Stimulated activated CD8-positive, alpha-beta memory T cell treated with anti-CD3 and anti-CD28 coated beads, Interleukin-15, amount 100 ng/mL, for 1 hour (primary cell): ENCODE results near the gene NGEF.

ENCODE experiments used
- DNase-seq: peaks from one replicate; pipeline ENCODE4 v3.0.0-alpha.2; 2020; ENCODE audit warnings: low read depth

NGEF gene

DNA sequence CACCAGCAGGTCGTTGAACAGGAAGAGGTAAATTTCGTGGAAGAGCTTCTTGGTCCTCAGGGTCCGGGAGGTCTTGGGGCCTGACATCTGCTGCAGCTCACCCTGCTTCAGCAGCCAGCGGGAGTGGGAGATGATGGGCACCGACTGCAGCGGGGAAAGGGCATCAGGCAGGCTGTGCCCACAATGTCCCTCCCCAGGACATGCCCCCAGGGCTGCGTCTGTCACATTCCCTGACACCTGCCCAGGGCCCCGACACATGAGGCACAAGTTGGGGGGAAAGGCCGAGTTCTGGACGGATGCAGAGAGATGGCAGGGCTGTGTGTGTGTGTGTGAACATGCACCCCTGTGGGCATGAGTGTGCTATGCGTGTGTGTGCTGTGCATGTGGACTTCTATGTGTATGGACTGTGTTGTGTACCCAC, 129.0 kb downstream of the NGEF start:
- no peak for DNase-seq

DNA sequence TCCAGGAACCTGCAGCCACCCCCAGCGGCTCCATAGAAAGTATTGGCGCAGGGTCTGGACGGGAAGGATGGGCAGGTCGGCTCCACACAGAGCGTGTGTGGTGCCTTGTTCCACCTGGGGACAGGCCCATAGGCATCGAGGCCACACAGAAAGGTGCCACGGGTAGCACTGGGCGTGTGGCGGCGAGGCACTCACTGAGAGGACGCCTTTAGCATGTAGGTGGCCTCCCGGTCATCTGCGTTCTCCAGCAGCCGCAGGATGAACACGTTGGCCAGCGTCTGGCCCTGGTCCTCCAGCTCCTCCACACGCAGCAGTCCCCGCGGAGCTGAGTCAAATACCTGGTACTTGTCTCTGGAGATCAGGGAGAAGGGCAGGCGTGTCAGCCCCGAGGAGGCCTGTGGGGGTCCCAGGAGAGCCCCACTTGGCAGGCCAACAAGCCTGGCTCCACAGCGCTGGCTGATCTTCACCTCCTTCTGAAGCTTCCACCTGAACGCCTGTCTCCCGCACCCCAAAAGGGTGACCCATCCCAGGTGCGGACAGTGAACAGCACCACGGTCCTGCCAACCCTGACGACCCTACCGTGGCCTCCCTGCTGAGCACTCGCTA, 129.8 kb downstream of the NGEF start:
- DNase-seq = no peak

- DNase-seq = no peak
Measured at GRCh38 chr2:232882505-232883115, 130.4 kb downstream of the NGEF start.

DNA sequence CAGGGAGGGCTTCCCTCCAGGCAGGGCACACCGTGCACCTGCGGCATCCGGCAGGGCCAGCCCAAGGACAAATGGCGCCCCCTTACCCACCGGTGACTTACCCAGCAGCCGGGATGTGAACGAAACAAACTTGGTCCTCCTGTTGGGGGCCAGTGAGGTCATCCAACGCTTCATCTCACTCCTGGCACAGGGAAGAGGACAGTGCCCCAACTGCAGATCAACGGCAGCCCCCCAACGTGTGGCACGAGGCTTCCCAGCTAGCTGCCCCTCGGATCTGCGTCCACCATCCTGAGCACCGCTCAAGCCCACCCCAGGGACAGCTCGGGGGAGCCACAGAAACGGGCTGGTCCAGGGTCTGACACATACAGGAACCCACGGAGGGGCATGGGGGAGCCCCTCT, 131.0 kb downstream of the NGEF start:
- no peak for DNase-seq

DNA sequence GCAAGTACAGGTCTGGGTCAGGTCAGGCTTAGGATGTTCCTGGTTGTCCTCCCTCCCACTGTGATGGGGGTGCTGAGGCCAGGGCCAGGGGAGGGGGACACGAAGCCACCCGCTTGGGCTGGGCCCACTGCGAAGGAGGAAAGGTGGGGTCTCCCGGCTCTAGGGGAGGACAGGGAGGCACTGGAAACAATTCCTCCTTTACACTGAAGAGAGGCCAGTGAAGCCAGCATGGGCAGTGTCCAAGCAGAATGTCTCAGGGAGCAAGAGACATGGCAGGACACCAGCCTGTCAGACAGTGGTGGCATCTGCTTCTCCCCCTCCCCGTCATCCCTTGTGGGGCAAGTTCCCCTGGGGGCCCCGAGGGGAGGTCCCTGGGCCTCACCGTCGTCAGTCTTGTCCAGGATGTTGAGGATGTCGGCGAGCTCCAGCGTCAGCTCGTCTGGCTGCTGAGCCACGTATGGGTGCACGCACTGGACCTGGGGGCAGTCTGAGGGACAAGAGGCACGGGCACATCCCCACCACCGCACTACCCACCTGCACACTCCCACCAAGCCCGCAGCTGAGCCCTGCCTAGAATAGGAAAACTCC, 132.2 kb downstream of the NGEF start:
- no peak for DNase-seq

DNA sequence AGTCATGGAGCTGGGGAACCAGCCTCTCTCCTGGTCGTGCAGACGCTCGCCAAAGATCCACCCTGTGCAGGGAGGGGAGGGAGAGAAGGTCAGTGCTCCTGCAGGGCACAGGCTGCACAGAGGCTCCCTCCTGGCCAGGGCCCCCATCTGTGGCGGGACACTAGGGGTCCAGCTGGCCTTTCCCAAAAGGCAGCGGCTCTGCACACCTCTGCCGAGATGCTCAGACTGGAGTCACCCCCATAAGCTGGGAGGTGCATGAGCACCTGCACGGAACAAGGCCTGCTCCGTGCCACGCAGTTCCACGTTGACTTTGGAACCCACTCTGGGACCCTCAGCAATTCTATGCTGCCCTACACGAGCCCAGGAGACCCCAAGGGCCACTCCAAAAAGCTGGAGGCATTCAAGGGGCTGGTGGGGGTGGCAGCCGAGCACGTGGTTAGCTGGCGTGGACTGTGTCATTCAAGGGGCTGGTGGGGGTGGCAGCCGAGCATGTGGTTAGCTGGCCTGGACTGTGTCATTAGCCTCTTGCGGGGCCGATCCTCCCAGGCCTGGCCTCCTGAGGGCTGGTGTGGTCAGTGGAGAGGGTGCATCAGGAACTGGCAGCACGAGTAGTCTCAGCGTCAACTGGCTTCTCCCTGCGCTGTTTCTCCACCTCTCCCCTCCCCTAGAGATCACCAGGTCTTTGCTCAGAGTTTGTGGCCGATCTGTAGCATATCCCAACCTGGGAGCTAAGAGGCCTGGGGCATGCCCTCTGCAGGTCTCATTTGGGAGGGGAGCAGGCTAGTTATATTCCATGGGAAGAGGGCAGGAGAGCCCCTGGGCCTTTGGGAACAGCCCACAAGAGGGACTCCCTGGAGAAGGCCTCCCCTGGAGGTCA, 133.2 kb downstream of the NGEF start:
- DNase-seq = no peak

DNA sequence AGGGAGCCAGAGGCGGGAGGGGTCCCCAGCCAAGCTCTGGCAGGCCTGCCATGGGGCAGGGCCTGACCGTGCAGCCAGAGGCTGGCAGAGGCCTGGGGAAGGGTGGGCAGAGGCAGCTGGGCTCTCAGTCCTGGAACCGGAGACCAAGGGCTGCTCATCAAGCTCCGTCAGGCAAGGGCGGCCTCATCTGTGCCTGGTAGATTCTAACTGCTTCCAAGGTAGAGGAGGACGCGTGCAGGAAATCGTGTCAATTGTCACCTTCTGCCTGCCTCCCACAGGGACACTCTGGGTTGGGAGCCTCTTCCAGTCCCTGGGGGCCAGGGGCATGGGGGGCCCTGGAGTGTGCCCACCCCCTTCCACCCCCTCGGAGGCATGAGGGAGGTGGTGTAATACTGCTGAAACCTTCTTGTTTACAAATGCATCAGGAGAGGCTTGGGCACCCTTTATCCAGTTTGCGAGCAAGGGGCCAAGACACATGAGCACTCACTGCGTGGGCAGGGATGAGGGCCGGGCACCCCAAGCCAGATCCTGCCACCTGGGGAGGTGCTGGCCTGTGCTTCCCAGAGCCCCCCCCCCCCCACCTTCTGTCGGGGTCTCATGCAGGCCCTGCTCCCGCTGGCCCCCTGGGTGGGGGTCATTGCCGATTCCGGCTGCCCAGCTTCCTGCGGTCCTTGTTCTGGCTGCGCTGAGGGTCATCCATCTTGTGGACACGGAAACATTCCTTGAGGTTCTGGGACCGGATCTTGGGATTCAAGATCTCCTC, 134.0 kb downstream of the NGEF start:
- no peak for DNase-seq

GRCh38 chr2:232877940-232878511, 135.0 kb downstream of the NGEF start:
- DNase-seq = no peak

DNA sequence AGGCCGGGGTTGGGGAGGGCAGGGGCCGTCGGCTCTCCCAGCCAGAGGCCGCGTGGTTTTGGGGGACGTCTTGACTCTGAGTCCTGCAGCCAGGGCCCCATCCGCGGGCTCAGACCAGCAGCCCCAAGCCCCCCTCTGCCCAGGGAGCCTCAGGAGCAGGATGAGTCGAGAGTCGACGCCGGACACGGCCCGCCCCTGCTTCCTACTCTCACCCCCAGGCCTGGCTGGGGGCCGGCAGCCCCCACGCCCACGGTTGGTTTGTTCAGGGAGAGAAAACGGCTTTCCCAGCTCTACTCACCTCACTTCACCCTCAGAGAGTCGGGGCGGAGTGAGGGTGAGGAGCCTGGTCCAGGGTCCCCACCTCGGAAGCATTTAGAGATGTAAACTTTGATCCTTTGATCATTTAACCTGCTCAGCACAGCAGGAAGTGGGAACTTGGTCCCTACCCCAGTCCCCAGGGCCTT, 136.0 kb downstream of the NGEF start:
- no peak for DNase-seq

GRCh38 chr2:232876161-232876977, 136.7 kb downstream of the NGEF start:
- no peak for DNase-seq

- no peak for DNase-seq
Measured at GRCh38 chr2:232875256-232876121, 137.6 kb downstream of the NGEF start.

DNA sequence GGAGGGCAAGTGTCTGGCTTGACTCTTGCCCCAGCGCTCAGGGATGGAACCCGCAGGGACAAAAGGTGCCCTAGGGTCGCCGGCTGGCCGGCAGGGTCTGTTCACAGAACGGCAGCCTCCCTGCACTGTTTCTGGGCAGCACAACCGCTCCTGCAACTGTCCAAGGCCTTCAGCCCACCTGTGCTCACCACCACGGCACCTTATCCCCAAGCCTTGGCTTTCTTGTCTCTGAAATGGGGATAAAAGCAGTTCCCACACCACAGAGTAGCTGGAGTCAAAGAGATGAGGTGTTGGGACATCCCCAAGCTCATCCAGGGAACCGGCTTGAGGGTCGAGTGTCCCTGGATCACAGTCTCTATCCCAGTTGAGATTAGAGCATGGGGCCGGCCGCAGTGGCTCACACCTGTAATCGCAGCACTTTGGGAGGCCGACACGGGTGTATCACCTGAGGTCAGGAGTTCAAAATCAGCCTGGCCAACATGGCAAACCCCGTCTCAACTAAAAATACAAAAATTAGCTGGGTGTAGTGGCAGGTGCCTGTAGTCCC, 138.3 kb downstream of the NGEF start:
- no peak for DNase-seq

DNA sequence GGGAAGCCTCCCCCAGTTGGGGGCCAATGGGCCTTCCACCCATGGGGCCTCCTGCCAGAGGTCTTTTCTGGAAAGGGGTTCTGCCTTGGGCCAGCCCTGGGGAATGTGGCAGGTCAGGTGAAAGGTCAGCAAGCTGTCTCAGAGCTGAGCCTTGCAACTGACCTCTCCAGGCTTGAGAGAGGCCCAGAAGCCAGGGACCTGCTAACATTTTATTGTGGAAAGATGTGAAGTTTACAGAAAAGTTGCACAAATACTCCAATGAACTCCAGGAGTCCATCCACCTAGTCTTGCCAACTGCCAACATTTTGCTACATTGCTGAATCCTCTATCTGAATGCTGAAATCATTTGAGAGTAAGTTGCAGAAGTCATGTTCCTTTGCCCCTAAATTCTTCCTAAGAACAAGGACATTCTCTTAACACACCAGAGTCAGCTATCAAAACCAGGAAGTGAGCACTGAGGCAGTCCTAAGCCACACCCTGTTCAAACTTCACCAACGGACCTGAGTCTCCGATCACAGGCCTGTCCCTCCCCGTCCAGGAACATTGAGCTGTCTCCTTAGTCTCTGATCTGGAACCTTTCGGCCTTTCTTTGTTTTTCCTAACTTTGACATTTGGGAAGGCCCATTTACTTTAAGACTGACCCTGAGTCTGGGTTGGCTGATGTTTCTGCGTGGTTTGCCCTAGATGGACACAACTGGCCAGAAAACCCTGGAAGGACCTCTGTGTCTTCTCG, 139.0 kb downstream of the NGEF start:
- DNase-seq = no peak

- DNase-seq = no peak
Measured at GRCh38 chr2:232873292-232873908, 139.7 kb downstream of the NGEF start.

DNA sequence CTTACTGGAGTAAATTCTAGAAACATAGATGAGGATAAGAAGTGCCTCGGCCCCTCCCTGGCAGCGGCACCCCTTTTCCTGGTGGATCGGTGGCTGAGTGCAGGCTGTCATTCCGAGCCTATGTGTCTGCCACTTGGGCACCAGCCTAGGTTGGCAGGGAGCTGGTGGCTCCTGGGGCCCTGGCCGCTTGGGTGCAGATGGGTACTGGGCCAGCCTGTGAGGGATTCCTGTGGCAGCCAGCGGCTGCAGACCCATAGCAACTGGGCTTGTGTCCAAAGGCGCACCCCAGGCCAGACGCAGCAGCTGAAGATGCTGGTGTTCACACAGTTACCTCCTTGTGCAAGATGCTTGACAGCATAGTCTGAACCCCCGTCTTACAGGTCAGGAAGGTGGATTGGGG, 140.2 kb downstream of the NGEF start:
- no peak for DNase-seq

- DNase-seq = no peak
Measured at GRCh38 chr2:232871835-232872736, 141.0 kb downstream of the NGEF start.

DNA sequence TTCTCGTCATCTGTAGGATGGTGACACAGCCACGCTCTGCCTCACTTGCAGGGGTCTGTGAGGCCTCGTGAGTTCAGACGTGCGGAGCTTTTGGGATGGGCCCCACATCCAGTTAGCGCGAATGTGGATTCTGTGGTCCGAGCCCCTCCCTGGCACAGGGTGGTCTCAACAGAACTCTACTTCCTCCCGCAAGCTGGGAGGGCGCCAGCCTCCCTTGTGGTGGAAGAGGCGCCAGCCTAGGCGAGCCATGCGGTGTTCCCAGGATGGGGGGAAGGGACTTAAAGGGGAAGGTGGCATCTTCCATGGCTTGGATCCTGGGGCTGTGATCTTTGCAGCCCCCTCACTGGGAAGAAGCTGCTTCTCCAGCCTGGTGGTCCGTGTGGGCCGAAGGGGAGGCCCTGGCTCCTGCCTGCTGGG, 141.6 kb downstream of the NGEF start:
- DNase-seq = no peak
